SU-DHL-6 (cell line): Measurements from ENCODE around the gene TUG1.

ENCODE experiments used
- H2AFZ ChIP-seq: fragments of 200-600 bp; sonication (generic); 2 replicates; pipeline ENCODE4 v1.6.1; 2014; ENCODE audit warnings: low read depth, mild to moderate bottlenecking, moderate library complexity, mixed read lengths, antibody characterized with exemption, low read length; ENCODE audit not compliant: severe bottlenecking
- H3F3A ChIP-seq: fragments of 200-600 bp; shearing (Covaris generic); 2 replicates; pipeline ENCODE4 v1.6.0; 2016; ENCODE audit warnings: antibody characterized with exemption, mild to moderate bottlenecking; ENCODE audit not compliant: insufficient read depth
- H3K27ac ChIP-seq: fragments of 200-600 bp; sonication (generic); 2 replicates; pipeline ENCODE4 v1.5.1; 2016; ENCODE audit warnings: low read depth, mild to moderate bottlenecking, low read length, moderate library complexity, mixed read lengths
- H3K27me3 ChIP-seq: fragments of 200-600 bp; sonication (generic), shearing (Covaris generic); 2 replicates; pipeline ENCODE4 v1.6.0; 2014; ENCODE audit warnings: mild to moderate bottlenecking, low read length
- H3K36me3 ChIP-seq: fragments of 200-600 bp; sonication (generic); 2 replicates; pipeline ENCODE4 v1.6.1; 2014; ENCODE audit warnings: mild to moderate bottlenecking, low read length, mixed read lengths
- H3K4me2 ChIP-seq: fragments of 300-600, 200-600 bp; shearing (Covaris generic), sonication (generic); 2 replicates; pipeline ENCODE4 v1.6.0; 2014; ENCODE audit warnings: low read length, low read depth, mild to moderate bottlenecking; ENCODE audit not compliant: poor library complexity, severe bottlenecking
- H3K4me3 ChIP-seq: fragments of 200-600 bp; sonication (generic); 2 replicates; pipeline ENCODE4 v1.5.1; 2014; ENCODE audit warnings: antibody characterized with exemption, low read length, mild to moderate bottlenecking, mixed read lengths; ENCODE audit not compliant: insufficient read depth, poor library complexity, severe bottlenecking
- H3K79me2 ChIP-seq: fragments of 200-600 bp; sonication (generic); 2 replicates; pipeline ENCODE4 v1.6.1; 2014; ENCODE audit warnings: mild to moderate bottlenecking, low read length, moderate library complexity; ENCODE audit not compliant: insufficient read depth
- H3K9ac ChIP-seq: fragments of 200-600 bp; sonication (generic); 2 replicates; pipeline ENCODE4 v1.7.0; 2014; ENCODE audit warnings: mild to moderate bottlenecking, low read length
- H3K9me2 ChIP-seq: fragments of 200-600 bp; sonication (generic); replicated peaks from 2 replicates; pipeline ENCODE4 v1.6.1; 2014; ENCODE audit warnings: low read length; ENCODE audit not compliant: insufficient read depth
- H3K9me3 ChIP-seq: fragments of 200-600 bp; sonication (generic); 2 replicates; pipeline ENCODE4 v1.6.1; 2014; ENCODE audit warnings: low read length, mixed read lengths; ENCODE audit not compliant: insufficient read depth
- H4K20me1 ChIP-seq: fragments of 200-600 bp; sonication (generic); 2 replicates; pipeline ENCODE4 v1.6.1; 2014; ENCODE audit warnings: low read depth, mild to moderate bottlenecking, antibody characterized with exemption, low read length, moderate library complexity, mixed read lengths
- EZH2phosphoT487 ChIP-seq: fragments of 200-600 bp; sonication (generic), shearing (Covaris generic); conservative IDR thresholded peaks from 2 replicates; pipeline ENCODE4 v1.6.1; 2018; ENCODE audit warnings: mild to moderate bottlenecking, antibody characterized with exemption, low read length, moderate library complexity, mixed read lengths
- TF ChIP-seq, protein P1 (sequence below): fragments of 200-600 bp; sonication (generic); IDR thresholded peaks from one replicate; pipeline ENCODE4 v1.5.1; 2017; ENCODE audit warnings: antibody characterized with exemption, mild to moderate bottlenecking, low read length, moderate library complexity; ENCODE audit not compliant: insufficient read depth, poor library complexity, severe bottlenecking

TUG1 gene

GRCh38 chr22:30984317-30984716 lies 15.3 kb downstream of the TUG1 start:
- Histone ChIP-seq H3K27me3 (no peaks in the 10 kb centered on the region), H3K9me3 (no peaks in the 10 kb centered on the region), H4K20me1 (no peaks in the 10 kb centered on the region), H3K9ac (no peak overlapping the region), H3K4me3 (no peak overlapping the region), H3F3A (no peaks in the 10 kb centered on the region), H3K4me2 (no peak overlapping the region), H3K27ac (no peak overlapping the region), H3K79me2 (no peaks in the 10 kb centered on the region), H3K36me3 (no peaks in the 10 kb centered on the region), H3K9me2 (no peaks in the 10 kb centered on the region), H2AFZ (no peak overlapping the region)
- TF ChIP-seq, protein P1, sequence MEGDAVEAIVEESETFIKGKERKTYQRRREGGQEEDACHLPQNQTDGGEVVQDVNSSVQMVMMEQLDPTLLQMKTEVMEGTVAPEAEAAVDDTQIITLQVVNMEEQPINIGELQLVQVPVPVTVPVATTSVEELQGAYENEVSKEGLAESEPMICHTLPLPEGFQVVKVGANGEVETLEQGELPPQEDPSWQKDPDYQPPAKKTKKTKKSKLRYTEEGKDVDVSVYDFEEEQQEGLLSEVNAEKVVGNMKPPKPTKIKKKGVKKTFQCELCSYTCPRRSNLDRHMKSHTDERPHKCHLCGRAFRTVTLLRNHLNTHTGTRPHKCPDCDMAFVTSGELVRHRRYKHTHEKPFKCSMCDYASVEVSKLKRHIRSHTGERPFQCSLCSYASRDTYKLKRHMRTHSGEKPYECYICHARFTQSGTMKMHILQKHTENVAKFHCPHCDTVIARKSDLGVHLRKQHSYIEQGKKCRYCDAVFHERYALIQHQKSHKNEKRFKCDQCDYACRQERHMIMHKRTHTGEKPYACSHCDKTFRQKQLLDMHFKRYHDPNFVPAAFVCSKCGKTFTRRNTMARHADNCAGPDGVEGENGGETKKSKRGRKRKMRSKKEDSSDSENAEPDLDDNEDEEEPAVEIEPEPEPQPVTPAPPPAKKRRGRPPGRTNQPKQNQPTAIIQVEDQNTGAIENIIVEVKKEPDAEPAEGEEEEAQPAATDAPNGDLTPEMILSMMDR, result no peak
- TF ChIP-seq EZH2phosphoT487, result no peak

DNA sequence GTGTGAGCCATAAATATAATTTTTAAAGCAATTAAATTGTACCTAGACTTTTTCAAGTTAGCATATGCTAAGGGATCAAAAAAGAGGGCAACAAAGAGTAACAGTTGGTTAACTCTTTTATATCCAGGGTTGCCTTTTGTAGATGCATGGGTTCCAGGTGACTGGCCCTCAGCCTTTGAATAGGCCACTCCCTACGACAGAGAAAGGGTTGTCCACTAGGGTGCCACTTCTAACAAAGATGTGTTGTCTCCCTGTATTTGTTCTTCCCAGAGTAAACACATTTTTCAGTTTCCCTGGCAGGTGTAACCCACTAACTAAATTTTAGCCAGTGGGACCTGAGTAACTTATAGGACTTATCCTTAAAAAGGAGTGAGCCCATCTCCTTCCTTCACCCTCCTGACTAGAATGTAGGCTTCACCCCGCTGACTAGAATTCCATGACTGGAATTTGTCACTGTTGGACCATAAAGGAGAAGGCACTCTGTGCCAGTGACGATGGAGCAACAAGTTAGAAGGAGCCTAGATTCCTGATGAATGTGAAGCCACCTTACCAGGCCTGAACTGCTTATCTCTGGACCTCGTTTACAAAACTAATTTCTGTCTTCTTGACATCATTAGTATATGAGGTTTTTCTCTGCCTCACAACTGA lies 16.6 kb downstream of the TUG1 start:
- Histone ChIP-seq H3K4me2 (no peak overlapping the region), H3K9me3 (no peaks in the 10 kb centered on the region), H3K4me3 (no peak overlapping the region), H3K9ac (no peak overlapping the region), H3K27me3 (no peaks in the 10 kb centered on the region), H3K79me2 (no peaks in the 10 kb centered on the region), H3F3A (no peaks in the 10 kb centered on the region), H2AFZ (no peak overlapping the region), H3K27ac (no peak overlapping the region), H3K36me3 (no peaks in the 10 kb centered on the region), H3K9me2 (no peaks in the 10 kb centered on the region), H4K20me1 (no peaks in the 10 kb centered on the region)
- TF ChIP-seq, protein P1, result no peak
- TF ChIP-seq EZH2phosphoT487, result no peak

DNA sequence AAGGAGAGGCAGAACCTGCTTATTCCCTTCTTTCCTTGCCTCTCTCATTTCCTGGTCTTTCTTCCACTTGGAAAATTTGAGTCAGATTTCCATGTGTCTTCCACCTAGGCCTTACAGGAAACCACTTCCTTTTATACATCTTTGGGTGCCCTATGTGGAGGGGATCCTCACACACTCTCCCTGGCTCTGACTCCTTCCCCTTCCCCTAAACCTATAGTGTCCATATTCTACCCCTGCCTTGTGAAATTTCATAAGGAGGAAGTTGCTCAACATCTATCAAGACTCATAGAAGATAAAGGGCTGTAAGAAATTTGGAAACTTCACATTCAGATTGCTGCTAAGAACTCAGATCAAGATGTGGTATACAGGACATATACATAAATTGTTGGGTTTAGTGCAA lies 20.4 kb downstream of the TUG1 start:
- no peaks in the 10 kb centered on the region for H3K36me3 ChIP-seq
- H3F3A ChIP-seq, result no peaks in the 10 kb centered on the region
- no peaks in the 10 kb centered on the region for H4K20me1 ChIP-seq
- TF ChIP-seq EZH2phosphoT487, result no peak
- TF ChIP-seq, protein P1, result no peak
- H2AFZ ChIP-seq, result no peak overlapping the region
- no peak overlapping the region for H3K27ac ChIP-seq
- no peaks in the 10 kb centered on the region for H3K9me3 ChIP-seq
- no peak overlapping the region for H3K9ac ChIP-seq
- H3K4me3 ChIP-seq, result no peak overlapping the region
- no peak overlapping the region for H3K4me2 ChIP-seq
- no peaks in the 10 kb centered on the region for H3K9me2 ChIP-seq
- H3K79me2 ChIP-seq, result no peaks in the 10 kb centered on the region
- no peaks in the 10 kb centered on the region for H3K27me3 ChIP-seq

DNA sequence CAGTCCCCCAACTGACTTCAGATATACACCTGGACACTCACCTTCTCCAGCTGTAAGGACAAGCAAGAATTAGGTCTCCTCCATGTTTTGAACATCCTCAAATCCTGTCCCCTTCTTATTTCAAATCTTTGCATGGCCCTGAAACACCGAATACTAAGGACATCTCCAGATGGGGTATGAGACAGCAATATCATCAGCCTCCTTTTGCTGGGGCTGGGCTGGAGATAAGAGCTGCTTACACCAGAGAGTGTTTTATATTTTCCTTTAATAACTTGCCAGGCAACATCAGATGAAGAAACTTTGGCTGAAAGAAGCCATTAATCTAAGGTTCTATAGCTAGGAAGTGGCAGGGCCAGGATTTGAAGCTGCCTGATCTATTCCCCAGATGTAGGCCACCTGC lies 21.6 kb downstream of the TUG1 start:
- Histone ChIP-seq H3K36me3 (no peaks in the 10 kb centered on the region), H3K9ac (no peak overlapping the region), H4K20me1 (no peaks in the 10 kb centered on the region), H3K27me3 (no peaks in the 10 kb centered on the region), H3F3A (no peaks in the 10 kb centered on the region), H2AFZ (no peak overlapping the region), H3K4me3 (no peak overlapping the region), H3K27ac (no peak overlapping the region), H3K9me3 (no peaks in the 10 kb centered on the region), H3K79me2 (no peaks in the 10 kb centered on the region), H3K9me2 (no peaks in the 10 kb centered on the region), H3K4me2 (no peak overlapping the region)
- no peak for TF ChIP-seq EZH2phosphoT487
- TF ChIP-seq, protein P1, result no peak
